ENCODE results near the gene TAOK1.

- TF ChIP-seq CTCF (tag by site-specific recombination; IDR thresholded peaks at IDR 0.05), result no peak
- no peak for TF ChIP-seq ZNF280C (tag by site-specific recombination; IDR thresholded peaks at IDR 0.05)
- TF ChIP-seq HOXD13 (CRISPR knock-in tag; IDR thresholded peaks at IDR 0.05; ENCODE audit: borderline replicate concordance), result no peak
- TF ChIP-seq ZNF174 (tag by site-specific recombination; IDR thresholded peaks at IDR 0.05), result no peak
- TF ChIP-seq ZFP37 (tag by site-specific recombination; IDR thresholded peaks at IDR 0.05), result no peak
- TF ChIP-seq ZBTB21 (tag by site-specific recombination; IDR thresholded peaks at IDR 0.05), result no peak
- TF ChIP-seq TCF7L2 (IDR thresholded peaks at IDR 0.05; ENCODE audit: borderline replicate concordance, low read depth, low read length), result no peak
- TF ChIP-seq ZNF114 (tag by site-specific recombination; IDR thresholded peaks at IDR 0.05), result no peak
- TF ChIP-seq ZNF433 (tag by site-specific recombination; IDR thresholded peaks at IDR 0.05; ENCODE audit: low read depth), result no peak
- no peak for TF ChIP-seq ZSCAN18 (tag by site-specific recombination; IDR thresholded peaks at IDR 0.05)
- no peak for TF ChIP-seq ZNF585B (tag by site-specific recombination; IDR thresholded peaks at IDR 0.05)
- no peak for TF ChIP-seq REST (tag by site-specific recombination; IDR thresholded peaks at IDR 0.05)
These were observed 47.9 kb upstream of the TAOK1 start for GRCh38 chr17:29342158-29342765.

Measured in HEK293 (cell line).